HG03469 (cell line): ENCODE measurements around the gene ARHGEF4.

Experiments used
- ATAC-seq: cut with Tn5 transposase; IDR thresholded peaks from one replicate; pipeline ENCODE4 v1.9.1; 2021; ENCODE audit warnings: mild to moderate bottlenecking, moderate library complexity, moderate number of reproducible peaks; ENCODE audit not compliant: unreplicated experiment

Gene ARHGEF4

DNA sequence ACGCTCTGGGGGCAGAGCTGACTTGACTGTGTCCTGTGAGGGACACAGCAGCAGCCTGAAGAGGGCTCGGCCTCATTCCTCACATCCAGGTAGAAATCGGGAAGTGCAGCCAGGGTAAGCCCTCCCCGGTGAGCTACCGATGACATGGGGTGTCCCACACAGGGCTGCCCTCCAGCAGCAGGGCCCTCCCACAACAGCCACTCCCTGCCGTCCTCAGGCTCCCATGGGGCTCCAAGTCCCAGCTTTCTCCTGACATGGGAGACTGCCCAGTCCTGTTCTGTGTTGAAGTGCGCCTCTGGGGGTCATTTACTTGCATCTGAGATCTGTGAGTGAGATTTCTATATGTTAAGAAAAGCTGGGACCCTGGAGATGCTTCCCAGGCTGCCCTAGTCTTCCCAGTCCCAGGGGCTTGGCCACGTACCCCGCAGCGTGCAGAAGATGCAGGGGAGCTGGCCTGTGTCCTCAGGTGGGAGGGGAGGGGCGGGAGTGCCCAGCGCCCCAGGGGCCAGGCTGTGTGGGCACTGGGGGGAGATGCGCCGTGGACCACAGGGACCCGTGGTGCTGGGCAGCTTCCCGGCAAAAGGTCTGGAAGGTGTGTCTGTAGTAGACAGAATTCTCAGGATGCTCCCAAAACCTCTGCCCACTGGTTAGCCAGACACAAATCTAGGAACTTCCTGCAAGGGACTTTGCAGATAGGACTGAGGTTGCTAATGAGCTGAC lies 168.7 kb downstream of the ARHGEF4 start:
- ATAC-seq: no peak

DNA sequence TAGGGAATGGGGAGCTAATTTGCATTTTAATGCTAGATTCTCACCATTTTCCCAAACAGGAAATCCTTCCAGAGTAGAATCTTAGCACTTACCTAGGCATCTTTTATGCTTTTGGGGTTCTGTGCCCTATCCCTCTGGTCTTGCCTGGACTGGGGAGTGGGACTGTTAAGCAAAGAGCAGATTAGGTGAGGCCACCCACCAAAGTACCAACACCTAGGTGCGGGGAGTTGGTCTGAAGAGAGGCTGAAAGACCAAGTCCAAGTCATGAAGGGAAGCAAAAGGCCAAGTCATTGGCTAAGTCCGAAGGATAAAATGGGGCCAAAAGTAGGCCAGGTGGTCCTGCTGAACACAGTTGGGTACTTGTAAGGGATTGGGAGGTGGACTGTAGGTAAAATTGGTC lies 169.8 kb downstream of the ARHGEF4 start:
- no peak for ATAC-seq

DNA sequence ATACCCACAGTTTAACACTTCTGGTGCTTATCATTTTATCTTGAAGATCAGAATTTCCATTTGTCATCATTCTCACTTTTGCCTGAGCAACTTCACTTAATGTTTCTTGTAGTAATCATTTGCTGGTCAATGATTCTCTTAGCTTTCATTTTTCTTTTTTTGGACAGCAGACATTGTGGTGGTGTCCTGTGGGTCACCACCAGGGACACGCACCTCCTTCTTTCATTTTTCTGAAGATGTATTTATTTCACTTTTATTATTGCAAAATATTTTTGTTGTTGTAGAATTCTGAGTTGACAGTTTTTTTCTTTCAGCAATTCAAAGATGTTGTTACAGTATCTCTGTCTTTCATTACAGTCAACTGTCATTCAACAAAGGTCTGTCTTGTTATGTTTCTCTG lies 172.3 kb downstream of the ARHGEF4 start:
- no peak for ATAC-seq

DNA sequence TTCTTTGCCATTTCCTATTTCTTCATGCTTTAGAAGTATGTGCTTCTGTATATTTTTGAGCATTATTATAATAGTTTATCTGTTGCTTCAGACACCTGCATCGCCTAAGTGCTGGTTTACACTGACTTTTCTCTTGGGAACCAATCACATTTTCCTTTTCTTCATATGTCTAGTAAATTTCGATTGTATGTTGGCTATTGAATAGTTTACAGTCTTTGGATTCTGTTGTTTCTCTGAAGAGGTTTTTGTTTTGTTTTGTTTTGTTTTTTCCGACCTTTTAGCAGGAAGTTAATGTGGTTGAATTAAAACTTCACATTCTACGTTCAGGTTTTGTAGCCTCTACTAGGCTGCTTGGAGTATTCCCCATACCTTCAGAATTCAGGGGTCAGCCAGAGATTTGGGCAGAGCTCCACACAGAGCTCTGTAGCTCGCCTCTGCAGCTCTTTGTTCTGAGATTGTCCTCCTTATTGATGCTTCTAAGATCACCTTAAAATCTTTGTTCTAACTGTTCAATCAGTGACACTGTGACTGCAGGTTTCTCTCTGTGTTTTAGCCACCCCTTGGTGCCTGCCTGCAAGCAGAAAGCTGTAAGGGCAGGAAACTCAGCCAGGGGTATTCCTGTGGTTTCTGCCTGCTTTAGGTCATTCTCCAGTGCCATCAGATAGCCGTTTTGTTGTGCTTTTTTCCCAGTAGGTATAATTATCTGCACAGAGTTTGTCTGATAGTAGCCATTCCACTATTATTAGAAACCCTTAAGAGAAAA lies 173.2 kb downstream of the ARHGEF4 start:
- ATAC-seq: no peak

DNA sequence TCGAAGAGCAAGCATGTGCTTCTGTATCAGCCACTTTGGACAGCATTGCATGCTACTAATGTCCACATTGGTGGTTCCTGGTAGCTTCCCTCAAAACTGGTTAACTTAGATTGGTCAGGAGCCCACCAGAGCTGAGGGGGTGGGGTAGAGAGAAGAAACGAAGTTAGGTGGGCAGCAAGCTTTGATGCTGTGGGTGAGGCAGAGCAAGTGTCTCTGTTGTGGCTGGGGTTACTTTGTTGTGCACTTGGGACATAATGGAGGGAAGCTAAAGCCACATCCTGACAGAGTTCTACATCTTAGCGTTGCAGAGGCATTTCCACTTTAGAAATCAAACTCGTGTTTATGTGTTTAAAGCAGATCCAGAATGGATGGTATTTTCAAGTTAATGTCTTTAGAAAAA lies 173.9 kb downstream of the ARHGEF4 start:
- ATAC-seq: no peak

DNA sequence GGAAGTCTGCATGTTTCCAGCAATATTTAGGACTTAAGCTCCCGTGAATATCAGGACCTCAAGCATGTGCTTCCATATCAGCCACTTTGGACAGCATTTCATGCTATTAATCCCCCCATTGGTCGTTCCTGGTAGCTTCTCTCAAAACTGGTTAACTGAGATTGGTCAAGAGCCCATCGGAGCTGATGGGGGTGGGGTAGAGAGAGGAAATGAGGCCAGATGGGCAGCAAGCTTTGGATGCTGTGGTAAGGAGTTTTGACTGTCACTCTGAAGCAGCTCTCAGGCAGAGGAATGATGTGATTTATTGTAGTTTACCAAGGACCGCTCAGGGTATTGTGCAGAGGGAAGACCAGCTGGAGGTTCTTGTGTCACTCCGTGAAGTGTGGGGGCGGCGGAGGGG lies 174.8 kb downstream of the ARHGEF4 start:
- no peak for ATAC-seq

DNA sequence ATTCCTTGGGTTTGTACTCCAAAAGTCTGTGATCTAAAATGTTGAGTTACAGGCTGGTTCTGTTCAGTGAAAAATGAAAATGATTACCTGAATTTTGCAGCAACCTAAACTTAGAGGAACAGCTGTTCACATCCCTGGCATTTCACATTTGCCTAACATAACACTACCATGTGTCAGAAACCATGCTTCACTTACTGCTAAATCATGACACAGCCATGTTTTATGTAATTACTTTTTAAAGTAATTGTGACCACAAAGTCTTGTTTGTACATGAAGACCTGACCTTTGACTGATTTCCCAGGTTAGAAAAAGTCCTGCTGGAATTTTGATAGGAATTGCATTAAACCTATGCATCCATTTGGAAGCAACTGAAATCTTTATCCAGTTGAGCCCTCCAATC lies 177.4 kb downstream of the ARHGEF4 start:
- ATAC-seq: no peak

DNA sequence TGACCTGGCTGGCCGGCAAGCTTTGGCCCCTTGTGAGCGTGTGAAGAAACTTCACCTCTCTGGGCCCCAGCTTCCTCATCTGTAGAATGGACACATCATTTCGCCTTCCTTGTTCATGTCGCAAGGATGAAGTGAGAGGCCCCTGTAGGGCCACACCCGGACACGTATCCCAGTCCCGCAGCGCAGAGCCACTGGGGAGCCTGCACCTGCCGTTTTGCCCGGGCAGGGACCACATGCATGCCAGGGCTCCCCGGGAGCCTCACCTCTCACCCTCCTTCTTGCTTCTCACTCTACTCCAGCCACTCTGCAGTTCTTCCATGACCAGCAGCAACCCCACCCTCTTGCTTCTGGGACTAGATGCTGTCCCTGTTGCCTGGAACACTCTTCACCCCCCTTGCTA lies 179.1 kb downstream of the ARHGEF4 start:
- no peak for ATAC-seq

DNA sequence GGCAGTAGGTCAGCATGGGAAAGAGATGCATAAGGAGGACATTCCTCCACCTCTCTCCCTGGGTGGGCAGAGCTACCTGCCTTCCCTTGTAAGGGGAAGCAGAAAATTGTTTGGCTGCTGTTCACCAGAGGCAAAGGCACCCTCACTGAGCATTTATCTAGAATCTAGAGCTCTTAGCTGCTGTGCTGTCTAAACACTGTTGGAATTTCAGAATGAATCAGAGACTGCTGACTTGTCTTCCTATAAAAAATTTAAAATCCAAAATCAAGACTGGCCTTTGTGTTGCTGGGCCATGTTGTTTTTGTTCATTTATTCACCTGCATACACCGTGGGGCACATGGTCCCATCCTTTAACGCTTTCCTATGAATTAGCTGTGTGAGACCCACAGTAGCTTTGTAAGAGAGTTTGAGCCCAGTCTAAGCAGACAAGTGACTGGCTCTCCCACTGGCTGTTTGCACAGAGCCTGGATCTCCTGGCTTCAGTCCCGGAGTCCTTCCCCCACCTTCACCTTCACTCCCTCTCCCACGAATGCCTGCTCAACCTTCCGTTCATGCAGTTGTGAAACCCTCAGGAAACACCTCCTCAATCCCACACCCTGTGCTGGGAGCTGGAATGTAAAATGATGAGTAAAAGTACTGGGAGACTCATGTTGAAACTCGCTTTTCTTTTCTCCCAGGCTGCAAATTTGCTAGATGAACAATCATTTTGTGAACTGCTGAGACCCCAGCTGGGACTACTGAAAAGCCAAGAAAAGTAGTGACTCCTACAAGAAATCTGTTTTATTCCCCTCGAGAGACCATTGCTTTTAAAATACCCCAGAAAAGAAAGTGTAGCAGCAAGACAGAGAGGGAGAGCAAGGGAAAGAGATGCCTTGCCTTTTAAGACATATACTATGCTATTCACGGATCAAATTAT lies 180.4 kb downstream of the ARHGEF4 start:
- no peak for ATAC-seq

DNA sequence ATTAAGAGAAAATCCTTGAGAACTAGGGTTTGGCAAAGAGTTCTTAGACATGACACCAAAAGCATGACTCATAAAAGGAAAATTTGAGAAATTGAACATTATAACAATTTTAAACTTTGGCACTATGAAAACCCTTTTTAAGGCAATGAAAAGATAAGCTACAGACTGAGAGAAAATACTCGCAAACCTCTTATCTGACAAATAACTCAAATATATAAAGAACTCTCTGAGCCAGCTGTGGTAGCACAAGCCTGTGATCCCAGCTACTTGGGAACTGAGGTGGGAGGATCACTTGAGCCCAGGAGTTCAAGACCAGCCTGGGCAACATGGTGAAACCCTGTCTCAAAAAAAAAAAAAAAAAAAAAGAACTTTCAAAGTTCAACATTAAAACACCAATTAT lies 186.0 kb downstream of the ARHGEF4 start:
- no peak for ATAC-seq

DNA sequence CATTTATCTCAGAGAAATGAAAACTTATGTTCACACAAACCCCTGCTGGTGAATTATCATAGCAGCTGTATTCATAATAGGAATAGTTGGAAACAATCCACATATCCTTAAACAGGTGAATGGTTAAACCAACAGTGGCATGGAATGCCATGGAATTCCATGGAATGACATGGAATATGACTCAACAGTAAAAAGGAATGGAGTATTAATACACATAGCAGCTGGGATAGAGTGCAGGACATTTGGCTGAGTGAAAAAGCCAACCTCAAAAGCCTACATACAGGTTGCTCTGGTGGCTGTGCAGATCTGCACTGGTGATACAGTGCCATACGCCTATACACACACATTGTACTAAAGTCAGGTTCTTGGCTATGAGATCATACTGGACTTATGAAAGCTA lies 187.0 kb downstream of the ARHGEF4 start:
- no peak for ATAC-seq

DNA sequence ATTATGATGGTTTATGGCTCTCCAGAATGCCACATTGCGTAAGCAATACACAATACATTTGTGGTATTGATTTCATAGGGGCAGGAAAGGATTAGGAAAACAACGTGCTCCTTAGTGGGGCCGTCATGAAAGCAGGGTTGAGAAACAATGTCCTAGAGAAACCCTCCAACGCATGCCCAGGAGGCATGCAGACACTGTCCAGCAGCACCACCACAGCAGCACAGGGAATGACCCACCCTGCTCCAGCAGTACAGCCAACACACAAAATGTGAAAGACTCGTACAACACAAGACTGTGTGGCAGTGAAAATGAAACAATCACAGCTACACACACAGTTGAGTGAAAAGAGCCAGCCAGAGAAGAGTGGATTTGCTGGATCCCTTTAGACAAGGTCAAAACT lies 190.2 kb downstream of the ARHGEF4 start:
- ATAC-seq: no peak

DNA sequence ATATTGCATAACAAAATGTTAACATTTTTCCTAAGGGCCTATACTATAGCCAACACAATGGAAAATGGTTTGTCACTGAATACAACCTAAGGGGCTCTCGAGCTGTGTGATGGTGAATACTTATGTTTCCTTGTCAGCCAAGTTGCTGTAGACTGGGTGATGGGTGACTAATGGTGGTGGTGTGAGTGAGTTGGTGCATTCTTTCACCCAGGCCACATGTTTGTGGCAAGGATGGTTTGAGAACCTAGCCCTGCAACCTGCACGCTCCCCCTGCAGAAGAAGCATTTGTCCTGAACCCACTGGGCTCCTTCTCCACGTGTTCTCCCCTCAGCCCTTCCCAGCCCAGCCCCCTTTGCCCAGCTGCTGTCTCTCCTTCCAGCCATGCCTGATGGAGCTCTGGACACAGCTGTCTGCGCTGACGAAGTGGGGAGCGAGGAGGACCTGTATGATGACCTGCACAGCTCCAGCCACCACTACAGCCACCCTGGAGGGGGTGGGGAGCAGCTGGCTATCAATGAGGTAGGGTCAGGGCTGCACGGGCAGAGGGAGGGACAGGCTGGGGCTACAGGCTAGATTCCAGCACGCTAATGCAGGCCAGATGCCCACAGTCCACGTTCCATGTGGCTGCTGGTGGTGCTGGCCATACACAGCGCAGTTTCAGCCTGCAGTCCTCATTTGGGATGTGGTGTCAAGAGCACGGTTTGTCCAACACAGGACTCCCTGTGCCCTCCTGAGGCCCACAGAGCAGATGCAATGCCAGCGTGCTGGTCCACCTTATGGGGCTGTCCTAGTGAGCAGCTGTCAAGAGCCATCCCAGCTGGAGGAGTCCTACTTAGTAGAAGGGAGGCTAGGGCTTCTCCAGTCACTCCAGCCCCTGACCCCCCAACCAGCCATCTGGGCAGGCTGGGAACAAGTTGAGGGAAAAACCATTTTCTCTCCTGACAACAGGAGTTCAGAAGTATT lies 191.1 kb downstream of the ARHGEF4 start:
- no peak for ATAC-seq

DNA sequence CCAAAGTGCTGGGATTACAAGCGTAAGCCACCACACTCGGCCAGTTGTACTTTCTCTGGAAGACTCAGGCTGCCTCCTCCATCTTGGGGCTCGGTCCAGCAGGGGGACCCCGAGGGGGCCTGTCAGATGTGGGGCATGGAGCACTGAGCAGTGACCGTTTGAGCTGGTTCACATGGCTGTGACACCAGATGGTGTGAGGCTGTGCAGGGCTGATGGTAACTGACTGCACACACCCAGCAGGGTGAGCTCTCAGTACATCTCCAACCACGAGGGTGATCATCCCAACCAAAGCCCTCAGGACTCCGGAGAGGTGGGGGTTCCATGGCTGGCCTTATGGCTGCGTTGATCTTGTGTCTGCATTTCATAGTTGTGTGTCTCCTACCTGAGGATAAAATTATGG lies 193.1 kb downstream of the ARHGEF4 start:
- ATAC-seq: no peak

DNA sequence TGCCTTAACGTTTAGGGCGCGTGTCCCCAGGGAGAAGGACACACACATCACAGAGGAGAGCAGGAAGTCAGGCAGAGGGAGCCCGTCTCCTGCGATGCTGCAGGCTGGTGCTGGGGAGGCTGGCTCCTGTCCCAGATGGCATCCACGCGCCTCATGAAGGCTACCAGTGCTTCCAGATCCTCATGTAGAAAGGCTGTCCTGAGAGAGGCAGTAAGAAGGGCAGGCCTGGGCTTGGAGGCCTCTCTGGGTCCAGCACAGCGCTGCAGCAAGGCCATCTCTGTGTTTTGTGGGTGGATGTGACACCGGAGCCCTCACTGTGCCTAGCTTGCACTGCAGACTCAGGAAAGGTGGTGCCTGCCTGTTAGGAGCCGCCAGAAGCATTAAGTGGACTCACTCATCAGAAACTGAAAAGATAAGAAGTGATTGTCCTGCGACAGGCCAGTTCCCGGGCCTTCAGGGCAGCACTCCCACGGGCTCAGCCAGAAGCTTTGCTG lies 193.8 kb downstream of the ARHGEF4 start:
- ATAC-seq: no peak

DNA sequence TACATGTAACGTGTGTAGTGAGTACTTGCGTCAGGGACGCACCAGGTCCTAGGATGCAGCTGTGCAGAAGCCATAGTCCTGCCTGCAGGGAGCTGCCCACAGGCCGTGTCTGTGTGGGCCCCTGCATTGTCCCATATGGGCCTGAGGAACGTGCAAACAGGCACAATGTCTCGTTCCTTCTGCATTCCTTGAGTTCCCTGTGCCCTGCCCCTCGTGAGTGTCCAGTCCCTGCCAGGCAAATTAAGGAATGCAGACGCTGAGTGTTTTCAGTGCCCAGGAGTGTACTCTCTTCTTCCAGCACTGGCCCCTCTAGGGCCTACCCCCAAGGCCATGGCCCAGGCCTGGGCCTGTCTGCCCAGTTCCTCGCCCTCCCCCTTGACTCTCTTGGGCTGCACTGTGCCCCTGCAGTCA lies 194.7 kb downstream of the ARHGEF4 start:
- no peak for ATAC-seq

DNA sequence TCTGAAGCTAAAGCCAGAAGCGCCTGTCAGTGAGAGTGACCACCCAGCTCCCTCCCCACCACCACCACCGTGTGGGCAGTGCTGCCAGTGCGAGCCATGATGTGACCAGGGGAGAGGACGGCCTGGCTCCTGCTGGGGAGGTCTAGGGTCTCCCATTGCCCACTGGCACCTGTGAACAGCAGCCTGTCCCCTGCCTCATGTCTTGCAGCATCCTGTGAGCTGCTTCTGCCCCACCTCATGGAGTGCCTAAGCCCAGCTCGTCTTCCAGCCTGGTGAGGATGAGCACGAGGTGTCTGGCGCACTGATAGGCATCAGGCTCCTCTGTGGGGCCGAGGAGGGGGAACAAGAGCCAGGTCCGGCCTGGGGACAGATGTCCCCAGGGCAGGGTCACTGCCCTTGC lies 195.2 kb downstream of the ARHGEF4 start:
- no peak for ATAC-seq

DNA sequence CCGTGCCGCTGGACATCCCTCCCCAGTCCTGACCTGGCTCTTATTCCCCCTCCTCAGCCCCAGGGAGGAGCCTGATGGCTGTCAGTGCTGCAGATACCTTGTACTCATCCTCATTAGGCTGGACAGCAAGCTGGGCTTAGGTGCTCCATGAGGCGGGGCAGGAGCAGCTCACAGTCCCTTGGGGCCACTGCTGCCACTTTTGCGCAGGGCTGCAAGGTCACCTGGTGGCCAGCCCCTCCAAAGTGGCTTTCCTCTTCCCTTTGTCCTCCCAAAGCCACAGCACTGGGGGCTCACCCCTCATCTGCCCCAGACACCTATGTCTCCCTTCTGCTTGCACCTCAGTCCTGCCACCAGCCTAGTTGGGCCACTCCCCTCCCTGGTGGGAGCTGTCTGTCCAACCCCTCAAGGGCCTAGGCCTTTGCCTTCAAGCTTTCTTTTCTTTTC lies 195.7 kb downstream of the ARHGEF4 start:
- ATAC-seq: no peak

DNA sequence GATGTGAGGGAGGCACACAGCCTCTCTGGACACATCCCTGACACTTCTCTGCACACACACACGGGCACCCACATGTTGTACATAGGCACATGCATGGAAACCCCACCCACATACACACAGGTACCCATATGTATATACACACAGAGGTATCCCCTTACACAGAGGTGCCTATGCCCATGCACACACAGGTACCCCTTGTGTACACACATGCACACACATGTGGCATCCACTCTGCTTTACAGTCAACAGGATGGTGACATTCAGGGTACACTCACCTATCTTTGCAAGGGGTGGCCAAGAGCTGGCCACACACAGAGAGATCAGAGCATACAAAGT lies 197.0 kb downstream of the ARHGEF4 start:
- ATAC-seq: no peak
